Measurements from ENCODE around the gene IRAK4.

DNA sequence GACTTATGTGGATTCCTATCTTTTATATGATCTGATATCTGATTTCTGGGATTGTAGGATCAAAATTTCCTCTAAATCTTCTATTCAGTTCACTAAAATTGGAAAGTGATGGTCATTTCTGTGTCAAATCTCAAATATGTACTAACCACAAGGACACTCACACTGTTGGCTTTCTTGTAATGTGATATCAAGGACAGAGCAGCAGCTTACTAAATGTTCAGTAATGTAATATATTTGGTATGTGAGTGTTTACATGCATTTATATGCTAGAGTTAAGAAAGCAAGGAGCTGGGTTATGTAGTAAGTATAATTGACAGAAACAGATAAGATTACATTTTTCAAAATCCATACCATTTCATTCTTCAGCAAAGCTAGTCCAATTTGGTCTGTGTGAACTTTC lies 16.6 kb upstream of the IRAK4 start:
- no peak for TF ChIP-seq POLR2A (IDR thresholded peaks at IDR 0.05)
- TF ChIP-seq, protein P1, sequence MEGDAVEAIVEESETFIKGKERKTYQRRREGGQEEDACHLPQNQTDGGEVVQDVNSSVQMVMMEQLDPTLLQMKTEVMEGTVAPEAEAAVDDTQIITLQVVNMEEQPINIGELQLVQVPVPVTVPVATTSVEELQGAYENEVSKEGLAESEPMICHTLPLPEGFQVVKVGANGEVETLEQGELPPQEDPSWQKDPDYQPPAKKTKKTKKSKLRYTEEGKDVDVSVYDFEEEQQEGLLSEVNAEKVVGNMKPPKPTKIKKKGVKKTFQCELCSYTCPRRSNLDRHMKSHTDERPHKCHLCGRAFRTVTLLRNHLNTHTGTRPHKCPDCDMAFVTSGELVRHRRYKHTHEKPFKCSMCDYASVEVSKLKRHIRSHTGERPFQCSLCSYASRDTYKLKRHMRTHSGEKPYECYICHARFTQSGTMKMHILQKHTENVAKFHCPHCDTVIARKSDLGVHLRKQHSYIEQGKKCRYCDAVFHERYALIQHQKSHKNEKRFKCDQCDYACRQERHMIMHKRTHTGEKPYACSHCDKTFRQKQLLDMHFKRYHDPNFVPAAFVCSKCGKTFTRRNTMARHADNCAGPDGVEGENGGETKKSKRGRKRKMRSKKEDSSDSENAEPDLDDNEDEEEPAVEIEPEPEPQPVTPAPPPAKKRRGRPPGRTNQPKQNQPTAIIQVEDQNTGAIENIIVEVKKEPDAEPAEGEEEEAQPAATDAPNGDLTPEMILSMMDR (IDR thresholded peaks at IDR 0.05): no peak

All from uterus (tissue), 2 donors.